SH-SY5Y (cell line): ENCODE results near the gene TSPAN15.

Experiments used
- GATA2 ChIP-seq: IDR thresholded peaks from 2 replicates; pipeline ENCODE4 v1.6.1; 2011; ENCODE audit warnings: mild to moderate bottlenecking, low read depth, low read length
- GATA3 ChIP-seq: IDR thresholded peaks from 2 replicates; pipeline ENCODE4 v1.6.1; 2011; ENCODE audit warnings: low read depth, mild to moderate bottlenecking, low read length, moderate library complexity

Gene TSPAN15

GRCh38 chr10:69492746-69493462, 41.6 kb downstream of the TSPAN15 start:
- TF ChIP-seq GATA2 = no peak

GRCh38 chr10:69494626-69495558, 43.6 kb downstream of the TSPAN15 start:
- no peak for TF ChIP-seq GATA2
- no peak for TF ChIP-seq GATA3

- TF ChIP-seq GATA2 (no peak), GATA3 (no peak)
Observed at GRCh38 chr10:69495666-69496065, 44.4 kb downstream of the TSPAN15 start.

GRCh38 chr10:69496352-69497230, 45.3 kb downstream of the TSPAN15 start:
- no peak for TF ChIP-seq GATA3
- TF ChIP-seq GATA2 = no peak

- TF ChIP-seq GATA3 = no peak
- TF ChIP-seq GATA2 = no peak
Observed at GRCh38 chr10:69497231-69497561, 45.9 kb downstream of the TSPAN15 start.

GRCh38 chr10:69497611-69498390, 46.5 kb downstream of the TSPAN15 start:
- TF ChIP-seq GATA2 (no peak), GATA3 (no peak)

- TF ChIP-seq GATA3 (no peak), GATA2 (no peak)
Observed at GRCh38 chr10:69498711-69499471, 47.6 kb downstream of the TSPAN15 start.

GRCh38 chr10:69499726-69500689, 48.7 kb downstream of the TSPAN15 start:
- TF ChIP-seq GATA3 (no peak), GATA2 (no peak)

- TF ChIP-seq GATA3 = no peak
- TF ChIP-seq GATA2 = no peak
Observed at GRCh38 chr10:69500864-69501468, 49.7 kb downstream of the TSPAN15 start.

- TF ChIP-seq GATA2 (no peak), GATA3 (no peak)
Observed at GRCh38 chr10:69501657-69502056, 50.4 kb downstream of the TSPAN15 start.

- TF ChIP-seq GATA2 (no peak), GATA3 (no peak)
Observed at GRCh38 chr10:69502589-69502988, 51.3 kb downstream of the TSPAN15 start.
